GM13976 (cell line): ENCODE measurements around the gene RPS6KA6.
A peak's percentile ranks its signal among the peaks of the same experiment; 100 is the strongest.

Source experiments
- DNase-seq: peaks from one replicate; pipeline ENCODE4 v3.0.0; 2012; ENCODE audit warnings: low spot score
- in situ Hi-C: fragments of 300-500 bp; cut with MboI; formaldehyde crosslinking; loops from one replicate; pipeline ENCODE4 v1.12.0; 2022; ENCODE audit warnings: low sequenced_read_pairs, mixed read lengths, inconsistent platforms; ENCODE audit not compliant: unreplicated experiment
- TF ChIP-seq, protein P1 (sequence below): IDR thresholded peaks from 2 replicates; pipeline ENCODE4 v1.5.1; 2012; ENCODE audit warnings: borderline replicate concordance, mild to moderate bottlenecking; ENCODE audit not compliant: insufficient read depth; ENCODE audit errors: extremely low read depth, missing control alignments, control extremely low read depth

The RPS6KA6 gene

DNA sequence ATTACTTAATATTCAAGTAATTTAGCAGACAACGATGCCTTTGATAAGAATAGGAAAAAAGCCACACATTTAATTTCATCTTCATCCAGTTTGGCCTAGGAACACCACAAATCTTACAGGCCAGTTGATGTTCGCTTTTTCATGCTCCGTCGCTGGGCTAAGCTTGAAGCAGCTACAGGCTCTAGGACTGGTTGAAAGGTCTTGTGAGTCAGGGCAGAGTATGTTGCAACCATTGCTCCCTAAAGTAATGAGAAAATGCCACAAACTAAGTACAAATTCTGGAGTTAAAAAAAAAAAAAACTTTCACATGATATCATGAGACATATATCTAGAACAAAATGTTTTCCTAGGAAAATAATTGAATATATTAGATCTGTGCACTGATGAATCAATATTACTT lies 123.8 kb downstream of the RPS6KA6 start:
- TF ChIP-seq, protein P1, sequence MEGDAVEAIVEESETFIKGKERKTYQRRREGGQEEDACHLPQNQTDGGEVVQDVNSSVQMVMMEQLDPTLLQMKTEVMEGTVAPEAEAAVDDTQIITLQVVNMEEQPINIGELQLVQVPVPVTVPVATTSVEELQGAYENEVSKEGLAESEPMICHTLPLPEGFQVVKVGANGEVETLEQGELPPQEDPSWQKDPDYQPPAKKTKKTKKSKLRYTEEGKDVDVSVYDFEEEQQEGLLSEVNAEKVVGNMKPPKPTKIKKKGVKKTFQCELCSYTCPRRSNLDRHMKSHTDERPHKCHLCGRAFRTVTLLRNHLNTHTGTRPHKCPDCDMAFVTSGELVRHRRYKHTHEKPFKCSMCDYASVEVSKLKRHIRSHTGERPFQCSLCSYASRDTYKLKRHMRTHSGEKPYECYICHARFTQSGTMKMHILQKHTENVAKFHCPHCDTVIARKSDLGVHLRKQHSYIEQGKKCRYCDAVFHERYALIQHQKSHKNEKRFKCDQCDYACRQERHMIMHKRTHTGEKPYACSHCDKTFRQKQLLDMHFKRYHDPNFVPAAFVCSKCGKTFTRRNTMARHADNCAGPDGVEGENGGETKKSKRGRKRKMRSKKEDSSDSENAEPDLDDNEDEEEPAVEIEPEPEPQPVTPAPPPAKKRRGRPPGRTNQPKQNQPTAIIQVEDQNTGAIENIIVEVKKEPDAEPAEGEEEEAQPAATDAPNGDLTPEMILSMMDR, result no peak

DNA sequence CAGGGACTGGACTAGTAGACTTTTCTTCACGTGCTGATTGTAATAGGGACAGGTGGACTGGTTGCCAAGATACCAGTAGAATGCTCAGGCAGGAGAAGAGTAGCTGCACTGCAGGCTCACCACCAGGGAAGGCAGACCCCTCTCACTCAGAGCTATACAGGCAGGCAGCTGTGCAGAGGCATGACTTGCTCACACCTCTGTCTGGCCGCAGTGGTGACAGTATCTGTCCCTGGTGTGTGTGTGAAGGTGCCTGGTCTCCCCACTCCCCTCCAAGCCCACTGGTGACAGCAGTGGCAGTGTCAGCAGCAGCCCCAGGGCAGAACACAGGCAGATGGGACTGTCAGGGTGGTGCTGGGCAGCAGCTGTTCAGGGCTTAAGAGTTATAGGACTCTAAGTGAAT lies 140.7 kb downstream of the RPS6KA6 start:
- TF ChIP-seq, protein P1, result no peak
- in situ Hi-C loops, result no loop called here
- DNase-seq, result no peak

More for the DNA sequence above, 123.8 kb downstream of the RPS6KA6 start:
- in situ Hi-C loops, result no loop called here
- DNase-seq, result no peak

DNA sequence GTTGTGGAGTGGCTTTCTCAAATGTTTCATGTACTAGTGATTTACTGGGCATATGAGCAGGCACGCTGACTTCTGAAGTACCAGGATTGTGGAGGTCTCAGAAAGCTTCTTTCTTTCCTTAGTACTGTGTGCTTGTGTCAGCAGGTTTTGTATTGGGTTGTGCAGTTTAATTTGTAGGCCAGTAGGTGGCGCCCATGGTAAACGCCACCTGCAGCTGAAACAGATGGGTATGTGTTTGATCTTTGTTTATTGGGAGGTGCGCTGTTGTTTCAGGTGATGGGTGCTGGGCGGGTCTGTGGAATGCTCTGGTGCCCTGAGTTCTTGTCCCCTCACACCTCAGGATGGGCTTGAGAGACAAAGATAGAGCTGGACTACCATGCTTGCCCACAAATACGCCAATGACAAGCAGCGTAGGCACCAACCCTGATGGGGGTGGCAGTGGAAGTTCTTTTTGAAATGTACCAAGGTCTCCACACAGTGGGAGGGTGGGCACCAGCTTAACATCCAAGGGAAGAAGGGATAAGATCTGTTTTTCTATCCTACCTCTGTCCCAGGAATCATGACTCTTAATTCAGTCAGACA lies 141.5 kb downstream of the RPS6KA6 start:
- peak; percentile 23 for DNase-seq
- in situ Hi-C loops, result no loop called here
- TF ChIP-seq, protein P1, result peak; percentile 78

DNA sequence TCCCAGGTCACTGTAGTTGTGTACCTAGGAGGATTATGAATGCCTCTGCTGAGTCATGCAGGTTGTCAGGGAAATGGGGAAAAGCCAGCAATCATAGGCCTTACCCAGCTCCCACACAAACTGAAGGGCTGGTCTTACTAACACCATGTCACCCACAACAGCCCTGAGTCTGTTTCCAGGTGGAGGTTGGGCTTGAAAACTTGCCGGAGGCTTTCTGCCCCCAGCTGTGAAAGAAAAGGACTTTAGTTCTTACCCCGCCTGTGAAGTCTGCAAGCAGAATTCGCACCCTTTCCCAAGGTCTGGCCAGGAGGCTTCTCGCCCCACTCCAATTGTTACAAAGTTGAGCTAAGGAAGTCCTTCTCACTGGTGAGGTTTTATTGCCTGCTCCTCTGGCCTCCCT lies 143.9 kb downstream of the RPS6KA6 start:
- in situ Hi-C loops, result no loop called here
- TF ChIP-seq, protein P1, result no peak
- no peak for DNase-seq
